Choroid plexus epithelial cell (primary cell): ENCODE data around the gene MACC1.
"Not testable (repeated sequence)": the region's sequence is repeated elsewhere in the genome, so short reads cannot be mapped to it uniquely, and the experiment has no call there.

Experiments
- DNase-seq: peaks from one replicate; pipeline ENCODE4 v3.0.0-alpha.2; 2010; ENCODE audit warnings: low read depth
- H3K4me3 ChIP-seq: 2 replicates; pipeline ENCODE4 v1.5.1; 2011; ENCODE audit warnings: low read depth, mild to moderate bottlenecking, control low read depth, low read length, moderate library complexity
- CTCF ChIP-seq: conservative IDR thresholded peaks from 2 replicates; pipeline ENCODE4 v1.5.1; 2011; ENCODE audit warnings: low read depth, mild to moderate bottlenecking, control low read depth, inconsistent platforms, low read length, moderate library complexity

Gene MACC1

GRCh38 chr7:20193242-20193777, 23.9 kb downstream of the MACC1 start:
- no peak for DNase-seq
- TF ChIP-seq CTCF = no peak
- no peak overlapping the region for H3K4me3 ChIP-seq

GRCh38 chr7:20191391-20191869, 25.8 kb downstream of the MACC1 start:
- H3K4me3 ChIP-seq = no peak overlapping the region
- TF ChIP-seq CTCF = no peak
- no peak for DNase-seq

GRCh38 chr7:20190560-20191390, 26.4 kb downstream of the MACC1 start:
- no peak for TF ChIP-seq CTCF
- no peak overlapping the region for H3K4me3 ChIP-seq
- no peak for DNase-seq

- DNase-seq = no peak
- no peak for TF ChIP-seq CTCF
- no peak overlapping the region for H3K4me3 ChIP-seq
Measured at GRCh38 chr7:20189852-20190251, 27.3 kb downstream of the MACC1 start.

GRCh38 chr7:20188567-20188966, 28.6 kb downstream of the MACC1 start:
- no peak overlapping the region for H3K4me3 ChIP-seq
- no peak for DNase-seq
- no peak for TF ChIP-seq CTCF

- DNase-seq = not testable (repeated sequence)
Measured at GRCh38 chr7:20187850-20188249, 29.3 kb downstream of the MACC1 start.

GRCh38 chr7:20185988-20186387, 31.2 kb downstream of the MACC1 start:
- DNase-seq = no peak

More at GRCh38 chr7:20187850-20188249, 29.3 kb downstream of the MACC1 start:
- H3K4me3 ChIP-seq = not testable (repeated sequence)

More at GRCh38 chr7:20185988-20186387, 31.2 kb downstream of the MACC1 start:
- TF ChIP-seq CTCF = no peak
- H3K4me3 ChIP-seq = no peak overlapping the region
